ENCODE data around the gene ZNF267. TPM values are rescaled to one million over a fixed set of nuclear protein-coding genes. Genes with fewer than 3 reads are reported as not detected.
"Not testable (repeated sequence)": the region's sequence is repeated elsewhere in the genome, so short reads cannot be mapped to it uniquely, and the experiment has no call there.

ZNF267 gene
- total RNA-seq = 10 to 100 TPM in 3 of 4 donors, 1 to 10 TPM in 1; 7.7 to 13.2 (median 11.3) TPM

- Histone ChIP-seq H3K36me3 (no peaks in the 10 kb centered on the region), H3K4me1 (peaks cover 55% of the 10 kb centered on the region), H3K27ac (peak within 1 kb of the TSS; percentile 95), H3K27me3 (no peaks in the 10 kb centered on the region), H3K9me3 (no peaks in the 10 kb centered on the region), H3K4me3 (peak within 1 kb of the TSS; percentile 88)
- TF ChIP-seq POLR2A (IDR thresholded peaks at IDR 0.05) (peak in 1 of 2 donors; percentile 86), CTCF (IDR thresholded peaks at IDR 0.05) (no peak), POLR2AphosphoS5 (IDR thresholded peaks at IDR 0.05) (peak in 2 of 3 donors; percentile 44 to 65)
- under 1% methylated on average over 44 of the region's 57 CpGs for whole genome bisulfite sequencing
- peak; percentile 97 to 99 for DNase-seq (ENCODE audit: low spot score in 2 of 2)
These were observed at the start of gene ZNF267 for GRCh38 chr16:31873556-31874365. Gene ZNF267, plus strand, starts transcription at chr16:31873807. Its CDS starts 160 bp downstream, at chr16:31873967.

DNA sequence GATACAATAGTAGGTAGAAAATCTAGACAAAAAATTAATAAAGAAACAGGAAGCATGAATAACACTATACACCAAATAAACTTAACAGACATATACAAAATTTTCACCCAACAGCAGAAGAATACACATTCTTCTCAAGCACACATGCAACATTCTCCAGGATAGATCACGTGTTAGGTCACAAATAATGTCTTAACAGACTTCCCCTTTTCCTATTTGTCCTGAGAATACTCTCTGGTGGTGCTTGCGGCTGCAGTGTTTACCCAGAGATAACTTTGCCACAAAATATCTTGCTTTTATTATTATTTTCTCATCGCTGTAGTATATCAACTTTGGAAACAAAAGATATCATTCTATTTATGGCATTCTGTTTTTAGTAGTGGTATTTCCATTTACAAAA lies 40.6 kb upstream of the ZNF267 start:
- no peaks in the 10 kb centered on the region for H3K36me3 ChIP-seq
- no peak overlapping the region for H3K4me3 ChIP-seq
- WGBS = 61% methylated on average over 3 of the region's 3 CpGs
- H3K27ac ChIP-seq = no peak overlapping the region
- TF ChIP-seq POLR2AphosphoS5 (IDR thresholded peaks at IDR 0.05) = no peak
- no peak for TF ChIP-seq EP300 (IDR thresholded peaks at IDR 0.05)
- TF ChIP-seq CTCF (IDR thresholded peaks at IDR 0.05) = no peak
- no peak for TF ChIP-seq POLR2A (IDR thresholded peaks at IDR 0.05)
- H3K27me3 ChIP-seq = no peaks in the 10 kb centered on the region
- no peaks in the 10 kb centered on the region for H3K4me1 ChIP-seq
- no peak for DNase-seq (ENCODE audit: low spot score in 2 of 2)
- H3K9me3 ChIP-seq = no peaks in the 10 kb centered on the region

GRCh38 chr16:31836396-31836795 lies 37.2 kb upstream of the ZNF267 start:
- DNase-seq (ENCODE audit: low spot score in 2 of 2); H3K4me3 ChIP-seq; H3K27ac ChIP-seq; H3K4me1 ChIP-seq; H3K36me3 ChIP-seq; H3K27me3 ChIP-seq; H3K9me3 ChIP-seq: not testable (repeated sequence)
- WGBS = 92% methylated on average over 18 of the region's 31 CpGs

- Histone ChIP-seq H3K4me3 (no peak overlapping the region), H3K27me3 (no peaks in the 10 kb centered on the region), H3K36me3 (no peaks in the 10 kb centered on the region), H3K9me3 (peaks cover 14% of the 10 kb centered on the region), H3K27ac (no peak overlapping the region), H3K4me1 (no peaks in the 10 kb centered on the region)
- no peak for DNase-seq (ENCODE audit: low spot score in 2 of 2)
- 62% methylated on average over 7 of the region's 7 CpGs for WGBS
- TF ChIP-seq POLR2A (IDR thresholded peaks at IDR 0.05) (no peak), EP300 (IDR thresholded peaks at IDR 0.05) (no peak)
These were observed 30.7 kb upstream of the ZNF267 start for GRCh38 chr16:31842864-31843263.

- H3K36me3 ChIP-seq; H3K4me3 ChIP-seq; H3K27me3 ChIP-seq; DNase-seq (ENCODE audit: low spot score in 2 of 2); H3K4me1 ChIP-seq; H3K27ac ChIP-seq: not testable (repeated sequence)
- peaks cover 21% of the 10 kb centered on the region for H3K9me3 ChIP-seq
- WGBS = 100% methylated on average over 2 of the region's 2 CpGs
These were observed 25.0 kb upstream of the ZNF267 start for GRCh38 chr16:31848572-31848971.

DNA sequence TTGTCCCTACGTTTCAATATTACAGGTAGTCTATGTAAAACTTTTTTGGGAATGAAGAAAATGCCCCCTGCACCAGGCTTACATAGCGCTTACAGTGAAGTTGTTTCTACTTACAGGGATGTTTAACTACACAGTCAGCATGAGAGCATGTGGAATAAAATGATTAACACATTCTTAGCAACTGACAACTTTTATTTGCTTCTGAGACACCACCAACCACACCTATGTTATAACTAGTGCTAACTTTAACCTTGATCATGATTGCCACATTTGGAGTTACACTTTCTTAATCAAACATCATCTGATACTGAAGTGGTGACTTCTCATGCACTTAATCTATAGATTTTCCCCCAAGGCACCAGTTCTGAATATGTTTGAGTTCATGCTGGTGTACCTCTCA lies 20.3 kb upstream of the ZNF267 start:
- Histone ChIP-seq H3K27ac (no peak overlapping the region), H3K27me3 (no peaks in the 10 kb centered on the region), H3K9me3 (peaks cover 10% of the 10 kb centered on the region), H3K4me1 (no peaks in the 10 kb centered on the region), H3K36me3 (no peaks in the 10 kb centered on the region), H3K4me3 (no peak overlapping the region)
- DNase-seq (ENCODE audit: low spot score in 2 of 2) = no peak
- TF ChIP-seq EP300 (IDR thresholded peaks at IDR 0.05) (no peak), POLR2AphosphoS5 (IDR thresholded peaks at IDR 0.05) (no peak), CTCF (IDR thresholded peaks at IDR 0.05) (no peak), POLR2A (IDR thresholded peaks at IDR 0.05) (no peak)
- WGBS = 60% methylated on average over 2 of the region's 2 CpGs

- no peaks in the 10 kb centered on the region for H3K9me3 ChIP-seq
- DNase-seq (ENCODE audit: low spot score in 2 of 2) = no peak
- H3K4me3 ChIP-seq = no peak overlapping the region
- H3K4me1 ChIP-seq = no peaks in the 10 kb centered on the region
- no peak overlapping the region for H3K27ac ChIP-seq
- TF ChIP-seq CTCF (IDR thresholded peaks at IDR 0.05) = no peak
- no peak for TF ChIP-seq POLR2A (IDR thresholded peaks at IDR 0.05)
- no peak for TF ChIP-seq POLR2AphosphoS5 (IDR thresholded peaks at IDR 0.05)
- no peak for TF ChIP-seq EP300 (IDR thresholded peaks at IDR 0.05)
- WGBS = 71% methylated on average over 3 of the region's 3 CpGs
- no peaks in the 10 kb centered on the region for H3K27me3 ChIP-seq
- H3K36me3 ChIP-seq = no peaks in the 10 kb centered on the region
These were observed 13.1 kb upstream of the ZNF267 start for GRCh38 chr16:31860508-31860907.
